GM12892 (cell line): ENCODE data around the gene NXPH3.

ENCODE experiments used
- POLR2A ChIP-seq: IDR thresholded peaks from 2 replicates; pipeline ENCODE4 v1.6.1; 2011; ENCODE audit warnings: low read depth, low read length, control low read depth
- TAF1 ChIP-seq: IDR thresholded peaks from 2 replicates; pipeline ENCODE4 v1.6.1; 2011; ENCODE audit warnings: low read depth, mild to moderate bottlenecking, control low read depth, low read length, borderline replicate concordance

- TF ChIP-seq POLR2A: no peak
- TF ChIP-seq TAF1: no peak
Observed at GRCh38 chr17:49613182-49613800, 37.6 kb downstream of the NXPH3 start.
